SK-N-MC (cell line): ENCODE data around the gene PPP2R2B.

Experiments used
- EZH2 ChIP-seq: fragments of 200-600 bp; sonication (generic); IDR thresholded peaks from one replicate; pipeline ENCODE4 v1.6.1; 2017; ENCODE audit warnings: antibody characterized with exemption
- POLR2AphosphoS5 ChIP-seq: IDR thresholded peaks from 2 replicates; pipeline ENCODE4 v1.6.1; 2012; ENCODE audit warnings: mild to moderate bottlenecking, low read depth, low read length, borderline replicate concordance

DNA sequence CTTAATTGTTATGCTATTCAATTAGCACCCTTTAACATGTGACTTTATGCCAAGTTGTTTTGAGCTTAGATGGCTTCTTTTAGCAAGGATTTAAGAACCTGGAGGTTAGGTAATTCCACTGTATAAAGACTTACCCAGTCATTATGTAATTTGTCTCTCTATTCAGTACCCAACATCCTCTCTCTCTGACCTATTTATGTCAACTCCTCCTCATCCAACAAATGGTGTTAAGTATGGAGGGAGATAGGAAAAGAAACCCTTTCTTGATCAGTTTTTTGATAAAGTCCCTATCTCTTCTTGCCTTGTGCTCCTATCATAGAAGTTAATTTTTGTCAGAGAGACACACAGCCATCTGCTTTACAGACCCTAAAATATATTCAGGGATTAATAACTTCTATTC is 181.3 kb downstream of the PPP2R2B start:
- no peak for TF ChIP-seq POLR2AphosphoS5
- no peak for TF ChIP-seq EZH2
